ENCODE measurements around the gene PPP3CA. TPM values are rescaled to one million over a fixed set of nuclear protein-coding genes. Genes with fewer than 3 reads are reported as not detected.
A peak's percentile ranks its signal among the peaks of the same experiment; 100 is the strongest.

The PPP3CA gene
- total RNA-seq, 3 donors from 2014 or later, result 32.4 to 59.6 (median 47.8) TPM

DNA sequence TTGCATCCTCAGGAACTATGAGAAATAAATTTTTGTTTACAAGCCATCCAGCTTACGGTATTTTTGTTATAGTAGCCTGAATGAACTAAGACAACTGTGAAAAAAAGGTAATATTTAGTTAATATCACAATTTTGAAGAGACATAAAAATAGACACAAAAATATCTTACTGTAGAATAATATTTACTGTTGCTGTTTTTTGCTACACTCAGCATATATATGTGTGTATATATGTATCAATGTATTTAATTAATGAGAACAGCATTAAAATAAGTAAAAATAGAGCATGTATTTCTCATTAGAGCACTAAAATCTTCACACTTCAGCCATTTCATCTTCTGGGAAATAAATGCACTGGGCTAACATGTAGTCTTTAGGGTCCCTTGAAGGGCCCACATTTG, 24.6 kb downstream of the PPP3CA start:
- no peak for TF ChIP-seq POLR2A (IDR thresholded peaks at IDR 0.05)
- no peak for TF ChIP-seq POLR2AphosphoS5 (IDR thresholded peaks at IDR 0.05)
- TF ChIP-seq, protein P1, sequence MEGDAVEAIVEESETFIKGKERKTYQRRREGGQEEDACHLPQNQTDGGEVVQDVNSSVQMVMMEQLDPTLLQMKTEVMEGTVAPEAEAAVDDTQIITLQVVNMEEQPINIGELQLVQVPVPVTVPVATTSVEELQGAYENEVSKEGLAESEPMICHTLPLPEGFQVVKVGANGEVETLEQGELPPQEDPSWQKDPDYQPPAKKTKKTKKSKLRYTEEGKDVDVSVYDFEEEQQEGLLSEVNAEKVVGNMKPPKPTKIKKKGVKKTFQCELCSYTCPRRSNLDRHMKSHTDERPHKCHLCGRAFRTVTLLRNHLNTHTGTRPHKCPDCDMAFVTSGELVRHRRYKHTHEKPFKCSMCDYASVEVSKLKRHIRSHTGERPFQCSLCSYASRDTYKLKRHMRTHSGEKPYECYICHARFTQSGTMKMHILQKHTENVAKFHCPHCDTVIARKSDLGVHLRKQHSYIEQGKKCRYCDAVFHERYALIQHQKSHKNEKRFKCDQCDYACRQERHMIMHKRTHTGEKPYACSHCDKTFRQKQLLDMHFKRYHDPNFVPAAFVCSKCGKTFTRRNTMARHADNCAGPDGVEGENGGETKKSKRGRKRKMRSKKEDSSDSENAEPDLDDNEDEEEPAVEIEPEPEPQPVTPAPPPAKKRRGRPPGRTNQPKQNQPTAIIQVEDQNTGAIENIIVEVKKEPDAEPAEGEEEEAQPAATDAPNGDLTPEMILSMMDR (IDR thresholded peaks at IDR 0.05), result no peak
- intact Hi-C loops (cut with DNase I; ENCODE audit: low total_unique reads), result no loop called here

DNA sequence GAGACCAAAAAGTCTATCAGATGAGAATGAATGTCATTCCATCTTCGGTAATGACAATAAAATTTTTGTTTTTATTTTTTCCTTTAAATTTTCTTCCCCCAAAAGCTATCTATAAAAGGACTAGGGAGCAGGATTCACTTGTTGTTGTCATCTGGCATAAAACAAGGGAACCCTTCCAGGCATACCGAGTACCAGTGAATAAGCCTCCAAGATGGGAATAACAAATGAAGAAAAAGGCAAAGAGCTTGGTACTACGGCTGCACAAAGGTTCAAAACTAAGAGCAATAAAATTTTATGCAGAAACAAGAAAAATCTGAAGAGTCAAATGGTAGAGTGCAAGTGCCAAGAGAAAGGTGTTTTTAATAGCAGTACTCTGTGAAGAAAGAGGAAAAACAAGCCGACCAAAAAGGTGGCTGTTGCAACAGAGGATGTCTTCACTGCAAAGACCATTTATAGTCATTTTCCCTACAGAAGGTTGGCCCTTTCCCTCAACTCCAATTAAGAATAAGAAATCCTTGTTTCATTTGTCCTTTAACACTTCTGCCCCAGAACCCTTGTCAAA, 25.8 kb downstream of the PPP3CA start:
- no peaks in the 10 kb centered on the region for H3K27me3 ChIP-seq
- no peak for TF ChIP-seq POLR2AphosphoS5 (IDR thresholded peaks at IDR 0.05)
- TF ChIP-seq, protein P1 (IDR thresholded peaks at IDR 0.05), result no peak
- no peak for TF ChIP-seq POLR2A (IDR thresholded peaks at IDR 0.05)
- peak overlapping the region; percentile 65 to 69 for H3K27ac ChIP-seq
- no peaks in the 10 kb centered on the region for H3K4me1 ChIP-seq
- H3K36me3 ChIP-seq, result no peaks in the 10 kb centered on the region
- intact Hi-C loops (cut with DNase I; ENCODE audit: low total_unique reads), result no loop called here
- no peak overlapping the region for H3K4me3 ChIP-seq
- DNase-seq (ENCODE audit: low spot score in 2 of 2), result peak in 1 of 2 donors; percentile 23
- H3K9me3 ChIP-seq, result no peaks in the 10 kb centered on the region

More for the DNA sequence above, 24.6 kb downstream of the PPP3CA start:
- DNase-seq (ENCODE audit: low spot score in 2 of 2), result no peak
- Histone ChIP-seq H3K36me3 (no peaks in the 10 kb centered on the region), H3K9me3 (no peaks in the 10 kb centered on the region), H3K4me1 (no peaks in the 10 kb centered on the region), H3K27me3 (no peaks in the 10 kb centered on the region), H3K27ac (peak overlapping the region in 1 of 2 donors; percentile 69), H3K4me3 (no peak overlapping the region)

DNA sequence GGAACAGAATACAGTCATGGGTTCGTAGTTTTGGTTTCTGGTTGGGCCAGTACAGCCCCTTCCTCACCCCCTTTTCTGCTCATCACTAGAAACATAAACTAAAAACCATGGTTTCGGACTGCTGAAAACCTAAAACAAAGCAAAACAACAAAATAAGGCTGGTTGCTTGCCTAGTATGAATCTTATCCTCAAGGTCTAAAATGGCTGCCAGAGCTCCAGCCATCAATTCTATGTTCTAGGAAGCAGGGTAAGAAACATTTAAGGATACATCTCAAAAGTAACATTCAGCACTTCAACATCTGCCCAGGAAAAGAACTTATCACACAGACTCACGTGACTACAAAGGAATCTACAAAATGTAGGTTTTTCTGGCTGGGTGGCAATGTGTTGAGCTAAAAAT, 31.5 kb downstream of the PPP3CA start:
- no peaks in the 10 kb centered on the region for H3K36me3 ChIP-seq
- no peak for DNase-seq (ENCODE audit: low spot score in 2 of 2)
- no peak overlapping the region for H3K4me3 ChIP-seq
- H3K27ac ChIP-seq, result no peak overlapping the region
- no peaks in the 10 kb centered on the region for H3K9me3 ChIP-seq
- intact Hi-C loops (cut with DNase I; ENCODE audit: low total_unique reads), result no loop called here
- no peaks in the 10 kb centered on the region for H3K27me3 ChIP-seq
- H3K4me1 ChIP-seq, result no peaks in the 10 kb centered on the region
- TF ChIP-seq, protein P1 (IDR thresholded peaks at IDR 0.05), result no peak
- TF ChIP-seq POLR2AphosphoS5 (IDR thresholded peaks at IDR 0.05) (no peak), POLR2A (IDR thresholded peaks at IDR 0.05) (no peak)

DNA sequence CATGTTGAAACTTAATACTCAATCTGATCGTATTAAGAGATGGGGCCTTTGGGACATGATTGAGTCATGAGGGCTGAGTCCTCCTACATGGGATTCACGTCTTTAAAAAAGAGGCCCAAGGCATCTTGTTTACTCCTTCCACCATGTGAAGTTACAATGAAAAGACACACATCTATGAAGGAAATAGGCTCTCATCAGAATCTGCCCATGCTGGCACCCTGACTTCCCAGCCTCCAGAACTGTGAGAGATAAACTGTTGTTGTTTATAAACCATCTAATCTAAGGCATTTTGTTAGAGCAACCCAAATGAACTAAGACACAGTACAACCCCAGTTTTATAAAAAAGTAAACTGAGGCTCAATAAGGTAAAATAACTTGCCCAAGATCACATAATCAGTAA, 32.3 kb downstream of the PPP3CA start:
- no peaks in the 10 kb centered on the region for H3K36me3 ChIP-seq
- intact Hi-C loops (cut with DNase I; ENCODE audit: low total_unique reads), result no loop called here
- H3K4me1 ChIP-seq, result no peaks in the 10 kb centered on the region
- no peak overlapping the region for H3K4me3 ChIP-seq
- H3K9me3 ChIP-seq, result no peaks in the 10 kb centered on the region
- TF ChIP-seq POLR2A (IDR thresholded peaks at IDR 0.05), result no peak
- TF ChIP-seq, protein P1 (IDR thresholded peaks at IDR 0.05), result no peak
- no peak for TF ChIP-seq POLR2AphosphoS5 (IDR thresholded peaks at IDR 0.05)
- DNase-seq (ENCODE audit: low spot score in 2 of 2), result no peak
- H3K27ac ChIP-seq, result no peak overlapping the region
- no peaks in the 10 kb centered on the region for H3K27me3 ChIP-seq

DNA sequence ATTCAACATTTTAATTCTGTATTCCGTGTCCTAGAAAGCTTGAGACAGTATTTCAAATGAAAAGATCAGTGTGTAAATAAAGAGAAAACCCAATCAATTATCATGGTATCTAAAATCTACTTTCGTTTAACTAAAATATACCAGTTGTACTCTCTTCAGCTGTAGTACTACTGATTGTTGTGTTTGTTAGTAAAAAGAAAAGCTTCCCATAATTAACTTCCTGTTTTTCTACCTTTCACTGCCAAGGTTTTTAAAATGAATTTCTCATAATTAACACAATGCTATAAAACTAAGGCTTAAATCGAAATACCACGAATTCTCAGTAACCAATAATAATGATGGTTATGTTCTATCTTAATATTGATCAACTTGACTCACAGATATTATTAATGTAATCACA, 37.4 kb downstream of the PPP3CA start:
- Histone ChIP-seq H3K27me3 (no peaks in the 10 kb centered on the region), H3K4me3 (no peak overlapping the region), H3K9me3 (no peaks in the 10 kb centered on the region), H3K27ac (no peak overlapping the region), H3K4me1 (no peaks in the 10 kb centered on the region), H3K36me3 (no peaks in the 10 kb centered on the region)
- TF ChIP-seq POLR2AphosphoS5 (IDR thresholded peaks at IDR 0.05), result no peak
- TF ChIP-seq, protein P1 (IDR thresholded peaks at IDR 0.05), result no peak
- no peak for TF ChIP-seq POLR2A (IDR thresholded peaks at IDR 0.05)
- intact Hi-C loops (cut with DNase I; ENCODE audit: low total_unique reads), result no loop called here
- no peak for DNase-seq (ENCODE audit: low spot score in 2 of 2)

Data from breast epithelium (tissue), 4 donors.